H1 (cell line): ENCODE data around the gene IFRD1. TPM values are rescaled to one million over a fixed set of nuclear protein-coding genes. Genes with fewer than 3 reads are reported as not detected.

ENCODE experiments used
- CTCF ChIA-PET: fragments of 300-600 bp; sonication (Branson Sonifier 250); formaldehyde crosslinking; loops from one replicate; lab custom pipeline; 2021; ENCODE audit not compliant: partially characterized antibody; lab: Charles Lee
- POLR2A ChIA-PET: fragments of 300-600 bp; sonication (Branson Sonifier 250); formaldehyde crosslinking; loops from one replicate; lab custom pipeline; 2021; ENCODE audit warnings: inconsistent platforms; ENCODE audit not compliant: partially characterized antibody; lab: Charles Lee
- DNase-seq, 2 experiments: peaks; one replicate each; pipeline versions ENCODE4 v3.0.0 to v3.0.0-alpha.2; 2010 to 2022; ENCODE audit warnings: low spot score in 2 of 2, low read depth in 1 of 2, mixed read lengths in 1 of 2
- FAIRE-seq: peaks from 2 replicates; lab custom pipeline; 2011; peaks lifted over from hg19 to GRCh38; lab: Jason Lieb, UNC
- H2AFZ ChIP-seq: 2 replicates; pipeline ENCODE4 v1.8.1; 2012; ENCODE audit warnings: low read length, inconsistent platforms
- H2AK5ac ChIP-seq: 2 replicates; pipeline ENCODE4 v1.6.1; 2013; ENCODE audit warnings: low read depth, low read length
- H2BK120ac ChIP-seq: replicated peaks from 2 replicates; pipeline ENCODE3; 2013; ENCODE audit warnings: low read depth, low read length, inconsistent platforms
- H2BK12ac ChIP-seq: 2 replicates; pipeline ENCODE4 v1.6.1; 2013; ENCODE audit warnings: low read depth, low read length
- H2BK15ac ChIP-seq: 2 replicates; pipeline ENCODE4 v1.6.1; 2013; ENCODE audit warnings: low read length
- H2BK20ac ChIP-seq: 2 replicates; pipeline ENCODE4 v1.6.1; 2013; ENCODE audit warnings: low read length
- H2BK5ac ChIP-seq: 2 replicates; pipeline ENCODE4 v1.6.1; 2013; ENCODE audit warnings: low read depth, low read length
- H3K14ac ChIP-seq: 2 replicates; pipeline ENCODE4 v1.6.1; 2013; ENCODE audit warnings: inconsistent platforms; ENCODE audit not compliant: insufficient read length
- H3K18ac ChIP-seq: 2 replicates; pipeline ENCODE4 v1.6.1; 2013; ENCODE audit warnings: low read length; ENCODE audit errors: extremely low read depth
- H3K23ac ChIP-seq: 2 replicates; pipeline ENCODE4 v1.6.1; 2013; ENCODE audit warnings: inconsistent platforms; ENCODE audit not compliant: insufficient read length
- H3K23me2 ChIP-seq: 2 replicates; pipeline ENCODE4 v1.6.1; 2013; ENCODE audit warnings: low read depth, low read length
- H3K27ac ChIP-seq: 2 replicates; pipeline ENCODE4 v1.6.1; 2011; ENCODE audit warnings: low read depth, low read length, inconsistent platforms
- H3K27me3 ChIP-seq, 4 experiments: replicated peaks in 1 of 4; 1 replicate in 1 of 4; 2 replicates in 3 of 4; pipeline versions ENCODE4 v1.6.1 to v1.8.1; 2011 to 2013; ENCODE audit warnings: low read length in 3 of 4, mild to moderate bottlenecking in 3 of 4, inconsistent platforms in 2 of 4, mixed read lengths in 2 of 4, moderate library complexity in 1 of 4; ENCODE audit not compliant: control insufficient read depth in 3 of 4, insufficient read depth in 3 of 4; ENCODE audit errors: extremely low read depth in 1 of 4
- H3K36me3 ChIP-seq, 4 experiments: 2 replicates each; pipeline versions ENCODE4 v1.6.1 to v1.8.1; 2011 to 2013; ENCODE audit warnings: mild to moderate bottlenecking in 4 of 4, low read length in 3 of 4, moderate library complexity in 2 of 4, control low read depth in 1 of 4, inconsistent platforms in 1 of 4; ENCODE audit not compliant: insufficient read depth in 4 of 4, control insufficient read depth in 2 of 4
- H3K4ac ChIP-seq: replicated peaks from 2 replicates; pipeline ENCODE3; 2013; ENCODE audit warnings: low read length, low read depth, mixed read lengths, inconsistent platforms; ENCODE audit not compliant: insufficient read length
- H3K4me1 ChIP-seq, 4 experiments: replicated peaks in 1 of 4; 1 replicate in 1 of 4; 2 replicates in 3 of 4; pipeline versions ENCODE4 v1.6.1 to v1.8.1; 2011 to 2013; ENCODE audit warnings: low read length in 3 of 4, inconsistent platforms in 2 of 4, mixed read lengths in 1 of 4; ENCODE audit not compliant: insufficient read depth in 4 of 4, control insufficient read depth in 3 of 4
- H3K4me2 ChIP-seq, 2 experiments: 2 replicates each; pipeline versions ENCODE4 v1.6.1 to v1.8.1; 2011 to 2013; ENCODE audit warnings: low read depth in 2 of 2, low read length in 2 of 2, control low read depth in 1 of 2, inconsistent platforms in 1 of 2, mild to moderate bottlenecking in 1 of 2; ENCODE audit not compliant: insufficient read depth in 1 of 2
- H3K4me3 ChIP-seq, 4 experiments: fragments of 200-600, 300-600 bp in 1 of 4; sonication (generic), shearing (Covaris generic), sonication (Bioruptor Twin) in 1 of 4; 2 replicates each; pipeline versions ENCODE4 v1.5.1 to v1.8.1; 2011 to 2016; ENCODE audit warnings: low read length in 4 of 4, low read depth in 3 of 4, control low read depth in 2 of 4, inconsistent platforms in 2 of 4, mild to moderate bottlenecking in 2 of 4, mixed read lengths in 1 of 4, moderate library complexity in 1 of 4; ENCODE audit not compliant: insufficient read depth in 2 of 4; ENCODE audit errors: extremely low read depth in 1 of 4
- H3K56ac ChIP-seq: replicated peaks from 2 replicates; pipeline ENCODE3; 2013; ENCODE audit warnings: low read depth, mild to moderate bottlenecking, mixed read lengths, low read length, inconsistent platforms; ENCODE audit not compliant: insufficient read length
- H3K79me1 ChIP-seq: 2 replicates; pipeline ENCODE4 v1.6.1; 2013; ENCODE audit warnings: low read depth, low read length, control low read depth
- H3K79me2 ChIP-seq, 2 experiments: 2 replicates each; pipeline versions ENCODE4 v1.6.1 to v1.8.1; 2012 to 2013; ENCODE audit warnings: low read length in 2 of 2, mild to moderate bottlenecking in 2 of 2, inconsistent platforms in 1 of 2; ENCODE audit not compliant: insufficient read depth in 2 of 2, control insufficient read depth in 1 of 2
- H3K9ac ChIP-seq, 4 experiments: replicated peaks in 1 of 4; 1 replicate in 1 of 4; 2 replicates in 3 of 4; pipeline versions ENCODE4 v1.6.1 to v1.8.1; 2011 to 2013; ENCODE audit warnings: low read depth in 3 of 4, low read length in 3 of 4, control low read depth in 2 of 4, mild to moderate bottlenecking in 2 of 4, moderate library complexity in 2 of 4, inconsistent platforms in 1 of 4; ENCODE audit errors: extremely low read depth in 1 of 4
- H3K9me3 ChIP-seq, 2 experiments: 2 replicates each; pipeline versions ENCODE4 v1.6.1 to v1.8.1; 2012 to 2013; ENCODE audit warnings: mild to moderate bottlenecking in 2 of 2, moderate library complexity in 2 of 2, control low read depth in 1 of 2, inconsistent platforms in 1 of 2, low read depth in 1 of 2, low read length in 1 of 2, mixed read lengths in 1 of 2; ENCODE audit not compliant: insufficient read depth in 2 of 2
- H4K20me1 ChIP-seq, 2 experiments: replicated peaks in 1 of 2; 2 replicates each; pipeline versions ENCODE3 to v1.8.1; 2011 to 2013; ENCODE audit warnings: inconsistent platforms in 2 of 2, low read length in 2 of 2, mild to moderate bottlenecking in 1 of 2; ENCODE audit not compliant: insufficient read depth in 2 of 2, control insufficient read depth in 1 of 2
- H4K5ac ChIP-seq: 2 replicates; pipeline ENCODE4 v1.6.1; 2013; ENCODE audit warnings: low read length, low read depth, mixed read lengths, inconsistent platforms; ENCODE audit not compliant: insufficient read length
- H4K8ac ChIP-seq: 2 replicates; pipeline ENCODE4 v1.8.0; 2013; ENCODE audit warnings: mild to moderate bottlenecking, moderate library complexity, low read length, inconsistent platforms; ENCODE audit not compliant: insufficient read depth; ENCODE audit errors: extremely low read depth
- H4K91ac ChIP-seq: replicated peaks from 2 replicates; pipeline ENCODE3; 2013; ENCODE audit warnings: low read length, mixed read lengths, inconsistent platforms; ENCODE audit not compliant: insufficient read length
- ASH2L ChIP-seq: fragments of 200-600, 300-600 bp; sonication (generic); IDR thresholded peaks from one replicate; pipeline ENCODE4 v1.7.1; 2017; ENCODE audit warnings: low read length
- ATF3 ChIP-seq: IDR thresholded peaks from 2 replicates; pipeline ENCODE4 v1.6.1; 2011; ENCODE audit warnings: low read depth, mild to moderate bottlenecking, low read length; ENCODE audit not compliant: insufficient read depth
- CTCF ChIP-seq, 3 experiments: IDR thresholded peaks; 1 replicate in 2 of 3; 2 replicates in 1 of 3; pipeline versions ENCODE4 v1.5.1 to v1.6.1; 2011; ENCODE audit warnings: low read length in 3 of 3, mild to moderate bottlenecking in 3 of 3, inconsistent platforms in 2 of 3, low read depth in 1 of 3, moderate library complexity in 1 of 3; ENCODE audit not compliant: insufficient read depth in 1 of 3; ENCODE audit errors: control extremely low read depth in 1 of 3
- EP300 ChIP-seq, 2 experiments: IDR thresholded peaks; 1 replicate in 1 of 2; 2 replicates in 1 of 2; pipeline ENCODE4 v1.6.1; 2011 to 2012; ENCODE audit warnings: low read depth in 2 of 2, low read length in 2 of 2, mild to moderate bottlenecking in 2 of 2, borderline replicate concordance in 1 of 2, inconsistent platforms in 1 of 2, moderate library complexity in 1 of 2
- JUN ChIP-seq: IDR thresholded peaks from 2 replicates; pipeline ENCODE4 v1.6.1; 2011; ENCODE audit warnings: low read depth, mild to moderate bottlenecking, improper control_type of control experiment, low read length
- KDM5A ChIP-seq: fragments of 200-600 bp; IDR thresholded peaks from 2 replicates; pipeline ENCODE4 v1.7.1; 2012; ENCODE audit warnings: mild to moderate bottlenecking, low read length, inconsistent platforms, mixed read lengths
- MAFK ChIP-seq: IDR thresholded peaks from 2 replicates; pipeline ENCODE4 v1.6.1; 2012; ENCODE audit warnings: low read depth, mild to moderate bottlenecking, improper control_type of control experiment, low read length
- RBBP5 ChIP-seq: IDR thresholded peaks from 2 replicates; pipeline ENCODE4 v1.7.1; 2012; ENCODE audit warnings: low read depth, mild to moderate bottlenecking, inconsistent platforms, low read length, moderate library complexity, borderline replicate concordance
- RXRA ChIP-seq: IDR thresholded peaks from 2 replicates; pipeline ENCODE4 v1.6.1; 2011; ENCODE audit warnings: low read depth, mild to moderate bottlenecking, low read length, moderate library complexity; ENCODE audit not compliant: insufficient read depth
- TAF7 ChIP-seq: optimal IDR thresholded peaks from 2 replicates; pipeline ENCODE3; 2011; ENCODE audit warnings: low read depth, mild to moderate bottlenecking, inconsistent platforms, low read length, moderate library complexity, borderline replicate concordance
- TBP ChIP-seq: IDR thresholded peaks from 2 replicates; pipeline ENCODE4 v1.6.1; 2011; ENCODE audit warnings: low read depth, low read length, improper control_type of control experiment
- WGBS, 2 experiments: shearing (Covaris generic) in 1 of 2; methylation state at CpG; one replicate each; pipeline versions ENCODE4 v1.1.6 to v1.1.7; 2013 to 2015; ENCODE audit warnings: low lambda C conversion rate in 2 of 2, mixed read lengths in 2 of 2, inconsistent platforms in 1 of 2, low coverage in 1 of 2, missing lambda C conversion rate in 1 of 2; ENCODE audit not compliant: insufficient replicate concordance in 2 of 2, insufficient coverage in 1 of 2, insufficient read length in 1 of 2; ENCODE audit errors: extremely low coverage in 1 of 2, missing lambda C conversion rate in 1 of 2; 5-methylcytosine and 5-hydroxymethylcytosine counted together
- polyA plus RNA-seq, 7 experiments: library from polyadenylated mRNA; depleted of rRNA in 3 of 7; stranded (reverse) in 5 of 7; unstranded in 2 of 7; fragments of >200 nt in 5 of 7; fragments of 200-250 nt in 2 of 7; gene quantifications; 1 replicate in 5 of 7; 2 replicates in 1 of 7; 4 replicates in 1 of 7; pipeline versions ENCODE4 v1.2.1 to v1.2.3, GENCODE V29; 2011 to 2013; ENCODE audit warnings: missing spikeins in 2 of 7, mixed read lengths in 2 of 7
- total RNA-seq: library from RNA; stranded (reverse); fragmentation: NEBNext Ultra II Directional; extraction: Animal tissue kit (Norgen Biotek cat#: 25700); gene quantifications from 2 replicates; pipeline ENCODE4 v1.2.1, GENCODE V29; 2021

The IFRD1 gene
- total and polyA plus RNA-seq, 2 of the 8 experiments (the other 6 are each of a cell fraction or from before 2014, with no cell fraction given): 23.0 to 50.4 TPM

- Histone ChIP-seq H3K4ac (no peak overlapping the region), H3K9me3 (no peaks in the 10 kb centered on the region), H3K23ac (no peak overlapping the region), H4K91ac (no peak overlapping the region), H3K56ac (no peak overlapping the region), H2BK12ac (no peak overlapping the region), H3K14ac (no peak overlapping the region), H4K20me1 (no peaks in the 10 kb centered on the region), H2BK20ac (no peak overlapping the region), H3K36me3 (no peaks in the 10 kb centered on the region), H2AK5ac (no peak overlapping the region), H4K5ac (no peak overlapping the region), H3K4me2 (no peak overlapping the region), H3K27me3 (no peaks in the 10 kb centered on the region), H3K79me1 (no peaks in the 10 kb centered on the region), H3K4me1 (no peaks in the 10 kb centered on the region), H4K8ac (no peak overlapping the region), H3K27ac (no peak overlapping the region), H3K79me2 (no peaks in the 10 kb centered on the region), H2BK120ac (no peak overlapping the region), H2AFZ (no peak overlapping the region), H3K18ac (no peak overlapping the region), H3K4me3 (no peak overlapping the region), H2BK15ac (no peak overlapping the region), H3K9ac (no peak overlapping the region), H2BK5ac (no peak overlapping the region), H3K23me2 (no peaks in the 10 kb centered on the region)
- DNase-seq (no peak), FAIRE-seq (no peak)
- POLR2A ChIA-PET: no interaction called here
- CTCF ChIA-PET: interaction anchor here (1.0 to 1.9 kb wide), 4 partner anchors 7 to 644 kb away, joined by 3 to 4 read pairs (median 4); partner anchors contain the start of gene LSMEM1
- WGBS, 2 experiments: 80% methylated on average over 1 of the region's 1 CpG; no CpG with 5 or more reads in 1 of the 2 experiments
- no peak for TF ChIP-seq TBP
- TF ChIP-seq KDM5A: no peak
- TF ChIP-seq TAF7: no peak
- no peak for TF ChIP-seq RXRA
- TF ChIP-seq EP300 (IDR thresholded peaks at IDR 0.05; ENCODE audit: borderline replicate concordance in 1 of 2, low read depth in 2 of 2, low read length in 2 of 2): no peak
- no peak for TF ChIP-seq JUN
- no peak for TF ChIP-seq RBBP5
- no peak for TF ChIP-seq MAFK
- TF ChIP-seq CTCF (IDR thresholded peaks at IDR 0.05; ENCODE audit: control extremely low read depth in 1 of 3, insufficient read depth in 1 of 3, low read depth in 1 of 3, low read length in 3 of 3): no peak
- no peak for TF ChIP-seq ATF3
- no peak for TF ChIP-seq ASH2L
Measured at GRCh38 chr7:112407261-112407660, 43.0 kb upstream of the IFRD1 start.
